Activated T-cell treated with anti-CD3 and anti-CD28 coated beads, Interleukin-2, amount 50 U/mL, for 4 hours (primary cell): ENCODE results near the gene DIP2A. TPM values are rescaled to one million over a fixed set of nuclear protein-coding genes. Genes with fewer than 3 reads are reported as not detected.

ENCODE experiments used
- ATAC-seq, 2 donors: fragments of 200-7000 bp; cut with Tn5 transposase; one replicate each; pipeline ENCODE4 v1.10.0; 2021
- DNase-seq: peaks from one replicate; pipeline ENCODE4 v3.0.0-alpha.2; 2020
- H3K27me3 Mint-ChIP-seq: one replicate; pipeline ENCODE4 v1.8.0; 2021; ENCODE audit warnings: low read depth, mixed read lengths
- H3K36me3 Mint-ChIP-seq: one replicate; pipeline ENCODE4 v1.8.0; 2022; ENCODE audit warnings: mixed read lengths; ENCODE audit not compliant: insufficient read depth
- H3K4me1 Mint-ChIP-seq: one replicate; pipeline ENCODE4 v1.8.0; 2021; ENCODE audit warnings: low read depth, mixed read lengths
- H3K4me3 Mint-ChIP-seq: one replicate; pipeline ENCODE4 v1.8.0; 2021; ENCODE audit warnings: mild to moderate bottlenecking, moderate library complexity, mixed read lengths
- H3K9me3 Mint-ChIP-seq: one replicate; pipeline ENCODE4 v1.8.0; 2021; ENCODE audit warnings: mixed read lengths
- total RNA-seq, 3 donors: library from RNA; stranded (reverse); gene quantifications; one replicate each; pipeline ENCODE4 v1.2.1, GENCODE V29; 2021

The DIP2A gene
- total RNA-seq, 3 donors from 2014 or later: 17.8 to 19.5 (median 18.9) TPM

DNA sequence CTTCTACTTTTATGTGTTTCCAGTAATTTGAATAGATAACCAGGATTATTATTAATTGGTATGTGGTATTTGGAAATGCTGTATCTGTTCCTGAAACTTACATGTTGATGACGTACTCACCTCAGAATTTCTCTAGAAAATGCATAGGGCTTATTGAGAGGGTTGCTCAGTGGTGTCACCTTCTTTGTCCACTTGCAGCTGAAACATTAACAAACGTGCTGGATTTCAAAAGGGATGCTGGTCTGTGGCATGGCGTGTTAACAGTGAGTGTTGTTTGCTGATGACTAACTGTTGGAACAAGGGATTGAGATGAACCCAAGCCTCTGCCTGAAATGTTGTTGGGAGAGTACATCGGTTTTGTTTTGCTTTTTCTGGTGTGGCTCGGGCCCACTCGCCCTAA, 78.3 kb downstream of the DIP2A start:
- no peak for DNase-seq
- no peak for ATAC-seq
- peaks cover 39% of the 10 kb centered on the region for H3K4me1 Mint-ChIP-seq
- H3K9me3 Mint-ChIP-seq: no peaks in the 10 kb centered on the region
- no peak overlapping the region for H3K4me3 Mint-ChIP-seq
- H3K27me3 Mint-ChIP-seq: no peaks in the 10 kb centered on the region
- peaks cover 54% of the 10 kb centered on the region for H3K36me3 Mint-ChIP-seq

- H3K4me3 Mint-ChIP-seq: no peak overlapping the region
- H3K36me3 Mint-ChIP-seq: peaks cover 52% of the 10 kb centered on the region
- ATAC-seq: no peak
- H3K9me3 Mint-ChIP-seq: no peaks in the 10 kb centered on the region
- H3K27me3 Mint-ChIP-seq: no peaks in the 10 kb centered on the region
- DNase-seq: no peak
- peaks cover 41% of the 10 kb centered on the region for H3K4me1 Mint-ChIP-seq
Observed at GRCh38 chr21:46538262-46538661, 79.6 kb downstream of the DIP2A start.

GRCh38 chr21:46538851-46539666, 80.4 kb downstream of the DIP2A start:
- H3K27me3 Mint-ChIP-seq: no peaks in the 10 kb centered on the region
- ATAC-seq (no peak), DNase-seq (no peak)
- H3K36me3 Mint-ChIP-seq: peaks cover 54% of the 10 kb centered on the region
- H3K4me1 Mint-ChIP-seq: peaks cover 45% of the 10 kb centered on the region
- H3K9me3 Mint-ChIP-seq: no peaks in the 10 kb centered on the region
- no peak overlapping the region for H3K4me3 Mint-ChIP-seq

DNA sequence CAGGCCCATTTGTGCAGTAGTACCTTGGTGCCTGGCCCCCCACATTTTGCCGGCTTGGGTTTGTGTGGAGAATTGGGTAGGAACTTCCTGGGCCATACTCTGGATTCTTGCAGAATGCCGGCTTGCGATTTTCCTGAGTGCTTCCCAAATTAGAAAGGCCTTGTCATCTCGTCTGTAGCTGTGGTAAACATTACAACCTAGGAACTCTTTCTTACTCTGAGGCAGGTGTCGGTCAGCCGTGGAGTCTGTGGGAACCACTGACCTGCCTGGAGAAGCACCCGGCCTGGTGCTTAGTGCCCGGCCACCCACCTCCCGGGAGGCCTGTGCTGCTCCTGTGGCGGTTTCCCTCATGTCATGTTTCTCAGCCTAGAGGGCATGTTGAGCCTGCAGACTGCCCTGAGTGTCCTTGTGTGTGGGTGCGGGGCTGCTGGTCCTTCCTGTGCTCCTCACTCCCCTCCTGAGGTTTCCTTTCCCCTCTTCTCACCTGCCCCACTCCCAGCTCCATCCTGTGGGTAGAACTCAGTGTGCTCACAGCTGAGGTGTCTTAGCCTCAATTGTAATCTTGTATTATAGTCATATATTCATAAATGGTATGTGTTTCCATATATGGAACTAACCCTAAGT, 81.5 kb downstream of the DIP2A start:
- ATAC-seq: no peak
- peaks cover 54% of the 10 kb centered on the region for H3K4me1 Mint-ChIP-seq
- peaks cover 55% of the 10 kb centered on the region for H3K36me3 Mint-ChIP-seq
- DNase-seq: no peak
- no peaks in the 10 kb centered on the region for H3K27me3 Mint-ChIP-seq
- no peaks in the 10 kb centered on the region for H3K9me3 Mint-ChIP-seq
- H3K4me3 Mint-ChIP-seq: no peak overlapping the region

GRCh38 chr21:46542588-46543124, 84.0 kb downstream of the DIP2A start:
- no peaks in the 10 kb centered on the region for H3K9me3 Mint-ChIP-seq
- no peaks in the 10 kb centered on the region for H3K27me3 Mint-ChIP-seq
- H3K36me3 Mint-ChIP-seq: peaks cover 55% of the 10 kb centered on the region
- ATAC-seq: no peak
- H3K4me3 Mint-ChIP-seq: no peak overlapping the region
- no peak for DNase-seq
- peaks cover 54% of the 10 kb centered on the region for H3K4me1 Mint-ChIP-seq

DNA sequence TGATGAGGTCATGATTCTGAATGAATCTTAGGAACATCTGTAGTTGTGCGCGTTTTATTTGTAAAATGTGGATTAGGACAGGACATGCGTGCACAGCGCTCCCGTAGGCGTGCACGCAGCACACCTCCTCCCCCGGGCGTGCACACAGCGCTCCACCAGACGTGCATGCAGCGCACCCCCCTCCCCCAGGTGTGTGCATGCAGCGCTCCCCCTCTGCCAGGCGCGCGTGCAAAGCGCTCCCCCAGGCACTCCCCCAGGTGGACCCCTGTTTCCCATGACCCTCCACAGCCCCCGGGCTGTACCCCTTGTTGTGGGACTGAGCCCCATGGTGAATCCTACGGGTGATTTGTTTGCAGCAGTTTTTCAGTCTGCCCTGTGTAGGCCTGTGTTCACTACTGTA, 84.6 kb downstream of the DIP2A start:
- no peak for DNase-seq
- H3K4me3 Mint-ChIP-seq: no peak overlapping the region
- H3K36me3 Mint-ChIP-seq: peaks cover 55% of the 10 kb centered on the region
- ATAC-seq: no peak
- H3K27me3 Mint-ChIP-seq: no peaks in the 10 kb centered on the region
- H3K9me3 Mint-ChIP-seq: peaks cover 2% of the 10 kb centered on the region
- H3K4me1 Mint-ChIP-seq: peaks cover 56% of the 10 kb centered on the region

GRCh38 chr21:46544003-46544402, 85.3 kb downstream of the DIP2A start:
- Mint-ChIP-seq H3K4me1 (peaks cover 63% of the 10 kb centered on the region), H3K4me3 (no peak overlapping the region), H3K9me3 (peaks cover 9% of the 10 kb centered on the region), H3K36me3 (peaks cover 61% of the 10 kb centered on the region), H3K27me3 (no peaks in the 10 kb centered on the region)
- DNase-seq (no peak), ATAC-seq (peak; percentile 55 to 65)

DNA sequence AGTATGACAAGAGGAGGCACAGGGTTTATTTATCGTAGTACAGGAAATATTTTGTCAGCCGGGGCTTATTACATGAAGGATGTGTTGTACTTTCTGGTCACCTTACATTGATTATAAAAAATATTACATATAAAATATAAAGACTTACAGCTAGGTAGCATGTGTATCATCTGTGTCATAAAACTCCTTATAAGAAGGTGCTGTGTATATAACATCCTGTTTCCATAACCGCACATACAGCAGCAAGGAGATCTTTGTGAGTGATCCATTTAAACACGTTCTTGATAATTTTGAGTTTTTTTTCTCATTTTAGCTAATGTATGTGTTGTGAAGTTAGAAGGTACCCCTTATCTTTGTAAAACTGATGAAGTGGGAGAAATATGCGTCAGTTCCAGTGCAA, 86.1 kb downstream of the DIP2A start:
- peaks cover 55% of the 10 kb centered on the region for H3K36me3 Mint-ChIP-seq
- no peak for ATAC-seq
- H3K4me1 Mint-ChIP-seq: peaks cover 64% of the 10 kb centered on the region

DNA sequence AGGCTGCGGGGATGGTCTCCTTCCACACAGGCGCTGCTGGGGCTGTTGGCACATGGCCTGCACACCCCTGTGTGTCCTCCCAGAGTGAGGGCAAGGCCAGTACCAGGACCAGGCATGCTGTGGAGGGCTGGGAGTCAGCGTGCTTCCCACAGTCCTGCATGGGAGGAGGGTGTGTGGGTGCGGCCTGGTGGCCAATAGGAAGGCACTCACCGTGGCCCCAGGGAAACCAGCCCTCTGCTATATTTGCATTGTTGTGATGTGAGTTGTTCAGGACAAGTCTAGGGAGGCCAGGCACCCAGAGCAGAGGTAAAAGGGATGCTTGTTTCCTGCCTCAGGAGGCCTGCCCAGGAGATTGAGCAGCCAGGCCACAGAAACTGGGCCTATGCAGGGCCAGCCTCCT, 86.7 kb downstream of the DIP2A start:
- no peak overlapping the region for H3K4me3 Mint-ChIP-seq
- H3K36me3 Mint-ChIP-seq: peaks cover 56% of the 10 kb centered on the region
- no peaks in the 10 kb centered on the region for H3K27me3 Mint-ChIP-seq
- ATAC-seq: no peak
- H3K4me1 Mint-ChIP-seq: peaks cover 63% of the 10 kb centered on the region
- no peak for DNase-seq
- peaks cover 9% of the 10 kb centered on the region for H3K9me3 Mint-ChIP-seq

More for the DNA sequence above, 86.1 kb downstream of the DIP2A start:
- Mint-ChIP-seq H3K9me3 (peaks cover 9% of the 10 kb centered on the region), H3K27me3 (no peaks in the 10 kb centered on the region), H3K4me3 (no peak overlapping the region)
- no peak for DNase-seq

- Mint-ChIP-seq H3K27me3 (no peaks in the 10 kb centered on the region), H3K4me1 (peaks cover 64% of the 10 kb centered on the region), H3K4me3 (no peak overlapping the region), H3K36me3 (peaks cover 57% of the 10 kb centered on the region), H3K9me3 (peaks cover 9% of the 10 kb centered on the region)
- no peak for DNase-seq
- no peak for ATAC-seq
Observed at GRCh38 chr21:46545911-46546310, 87.2 kb downstream of the DIP2A start.

- Mint-ChIP-seq H3K4me3 (no peak overlapping the region), H3K9me3 (peaks cover 9% of the 10 kb centered on the region), H3K36me3 (peaks cover 52% of the 10 kb centered on the region), H3K4me1 (peaks cover 65% of the 10 kb centered on the region), H3K27me3 (no peaks in the 10 kb centered on the region)
- no peak for DNase-seq
- ATAC-seq: no peak
Observed at GRCh38 chr21:46546799-46547198, 88.1 kb downstream of the DIP2A start.

GRCh38 chr21:46549650-46550049, 91.0 kb downstream of the DIP2A start:
- peaks cover 35% of the 10 kb centered on the region for H3K36me3 Mint-ChIP-seq
- DNase-seq (no peak), ATAC-seq (no peak)
- H3K4me3 Mint-ChIP-seq: no peak overlapping the region
- H3K27me3 Mint-ChIP-seq: no peaks in the 10 kb centered on the region
- H3K9me3 Mint-ChIP-seq: peaks cover 9% of the 10 kb centered on the region
- H3K4me1 Mint-ChIP-seq: peaks cover 65% of the 10 kb centered on the region

DNA sequence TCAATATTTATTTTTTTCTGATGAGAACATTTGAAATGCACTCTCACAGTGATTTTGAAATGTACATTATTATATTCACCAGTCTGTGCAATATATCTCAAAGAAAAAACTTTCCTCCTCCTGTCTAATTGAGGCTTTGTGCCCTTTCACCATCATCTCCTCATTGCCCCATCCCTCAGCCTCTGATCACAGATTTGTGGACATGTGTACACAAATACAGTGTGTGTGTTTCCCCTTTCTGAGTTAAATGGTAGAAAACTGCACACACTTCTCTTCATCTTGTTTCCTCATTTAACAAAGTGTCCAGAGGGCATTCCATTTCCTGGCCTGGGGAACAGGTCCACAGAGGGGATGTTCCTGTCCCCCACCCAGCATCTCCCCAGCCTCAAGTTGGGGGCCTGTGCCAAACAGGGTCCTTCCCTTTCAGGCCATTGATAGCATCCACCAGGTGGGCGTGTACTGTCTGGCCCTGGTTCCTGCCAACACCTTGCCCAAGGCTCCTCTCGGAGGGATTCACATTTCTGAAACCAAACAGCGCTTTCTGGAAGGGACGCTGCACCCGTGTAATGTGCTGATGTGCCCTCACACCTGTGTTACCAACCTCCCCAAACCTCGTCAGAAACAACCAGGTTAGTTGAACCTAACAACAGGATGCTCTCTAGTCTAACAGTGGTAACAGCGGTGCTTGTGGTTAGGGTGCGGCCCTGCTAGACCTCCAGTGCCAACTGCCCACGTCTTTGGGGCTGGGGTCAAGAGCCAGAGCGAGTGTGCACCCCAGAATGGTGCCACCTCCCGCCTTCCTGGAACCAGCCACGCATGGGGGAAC, 91.6 kb downstream of the DIP2A start:
- peaks cover 64% of the 10 kb centered on the region for H3K4me1 Mint-ChIP-seq
- ATAC-seq (peak; percentile 25 to 47), DNase-seq (peak; percentile 44)
- peaks cover 9% of the 10 kb centered on the region for H3K9me3 Mint-ChIP-seq
- peaks cover 31% of the 10 kb centered on the region for H3K36me3 Mint-ChIP-seq
- H3K4me3 Mint-ChIP-seq: peak overlapping the region; percentile 40
- H3K27me3 Mint-ChIP-seq: no peaks in the 10 kb centered on the region

- peak; percentile 22 for DNase-seq
- Mint-ChIP-seq H3K36me3 (peaks cover 28% of the 10 kb centered on the region), H3K4me1 (peaks cover 64% of the 10 kb centered on the region), H3K4me3 (peak overlapping the region; percentile 49), H3K27me3 (no peaks in the 10 kb centered on the region), H3K9me3 (peaks cover 9% of the 10 kb centered on the region)
- ATAC-seq: peak; percentile 76 to 80
Observed at GRCh38 chr21:46551636-46552241, 93.0 kb downstream of the DIP2A start.
